Left renal pelvis (tissue), 4 donors: ENCODE data around the gene PUSL1. TPM values are rescaled to one million over a fixed set of nuclear protein-coding genes. Genes with fewer than 3 reads are reported as not detected.

Experiments
- DNase-seq, 4 donors: peaks; one replicate each; pipeline ENCODE4 v3.0.0-alpha.2; 2013; ENCODE audit warnings: low read depth in 4 of 4, low spot score in 3 of 4
- polyA plus RNA-seq, 4 donors: library from polyadenylated mRNA; unstranded; fragments of 120-200 nt; gene quantifications; one replicate each; pipeline ENCODE4 v1.2.1, GENCODE V29; 2013; ENCODE audit not compliant: insufficient read length in 4 of 4

The PUSL1 gene
- polyA plus RNA-seq, 4 donors: 5.5 to 12.2 (median 6.0) TPM

GRCh38 chr1:1321477-1321876 lies 13.1 kb downstream of the PUSL1 start:
- DNase-seq: no peak

- no peak for DNase-seq
These were observed 14.0 kb downstream of the PUSL1 start for GRCh38 chr1:1322418-1322817.

GRCh38 chr1:1322952-1323351 lies 14.6 kb downstream of the PUSL1 start:
- no peak for DNase-seq

GRCh38 chr1:1324084-1324523 lies 15.7 kb downstream of the PUSL1 start:
- no peak for DNase-seq

- DNase-seq: peak; percentile 71 to 78 (median 76)
These were observed 16.3 kb downstream of the PUSL1 start, which contains the start of the genes CPTP and INTS11 for GRCh38 chr1:1324524-1325287. Gene CPTP (plus strand): TSS chr1:1324802. CDS start chr1:1326911, 2,109 bp downstream. Gene INTS11 (minus strand): TSS chr1:1324660. CDS start chr1:1324608, 52 bp downstream.

- DNase-seq: no peak
These were observed 17.1 kb downstream of the PUSL1 start for GRCh38 chr1:1325288-1326074.

GRCh38 chr1:1326075-1326605 lies 17.7 kb downstream of the PUSL1 start:
- DNase-seq: no peak

GRCh38 chr1:1327291-1327690 lies 18.9 kb downstream of the PUSL1 start:
- DNase-seq: no peak

GRCh38 chr1:1328254-1328653 lies 19.9 kb downstream of the PUSL1 start:
- DNase-seq: no peak

- no peak for DNase-seq
These were observed 21.2 kb downstream of the PUSL1 start for GRCh38 chr1:1329304-1330210.

GRCh38 chr1:1330366-1331067 lies 22.1 kb downstream of the PUSL1 start:
- no peak for DNase-seq

- DNase-seq: no peak
These were observed 22.9 kb downstream of the PUSL1 start, which contains the start of gene TAS1R3 for GRCh38 chr1:1331068-1331965. Gene TAS1R3 (plus strand): TSS chr1:1331280. CDS start chr1:1331346, 66 bp downstream.

GRCh38 chr1:1332031-1332755 lies 23.8 kb downstream of the PUSL1 start:
- no peak for DNase-seq

- DNase-seq: no peak
These were observed 24.5 kb downstream of the PUSL1 start for GRCh38 chr1:1332774-1333480.

- DNase-seq: no peak
These were observed 25.3 kb downstream of the PUSL1 start for GRCh38 chr1:1333551-1334241.

GRCh38 chr1:1334835-1335234 lies 26.4 kb downstream of the PUSL1 start:
- DNase-seq: no peak

- DNase-seq: no peak
These were observed 26.9 kb downstream of the PUSL1 start for GRCh38 chr1:1335283-1335682.
